ENCODE data around the gene MFN2. TPM values are rescaled to one million over a fixed set of nuclear protein-coding genes. Genes with fewer than 3 reads are reported as not detected.

MFN2 gene
- total and polyA plus RNA-seq, 2 of the 8 experiments (the other 6 are each of a cell fraction or from before 2014, with no cell fraction given) = 34.0 to 62.5 TPM

DNA sequence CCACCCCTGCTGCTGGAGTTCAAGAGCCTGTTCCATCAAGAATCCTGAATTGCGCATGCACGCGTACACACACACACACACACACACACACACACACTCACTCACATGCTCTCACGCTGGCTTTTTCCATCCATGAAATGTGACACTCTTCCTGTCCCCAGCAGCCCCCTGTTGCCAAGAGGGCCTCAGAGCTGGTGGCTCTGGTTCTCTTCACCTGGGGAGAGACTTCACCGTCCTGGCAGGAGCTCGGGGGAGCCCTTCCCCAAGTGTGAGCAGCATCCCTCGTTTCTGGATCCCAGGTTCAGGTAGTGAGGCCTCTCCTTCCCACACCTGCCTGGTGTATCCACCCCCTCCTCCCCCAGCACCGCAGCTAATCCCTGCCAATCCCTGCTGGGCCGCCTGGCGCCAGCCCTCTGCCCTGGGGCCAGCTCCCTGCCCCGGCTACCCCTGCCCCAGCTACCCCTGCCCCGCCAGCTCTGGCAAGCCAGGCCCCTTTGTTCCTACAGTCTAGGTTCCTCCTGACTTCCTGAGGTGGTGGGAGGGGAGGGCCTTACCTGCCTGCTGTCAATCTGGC lies 35.8 kb upstream of the MFN2 start (continued):
- TF ChIP-seq, protein P1, sequence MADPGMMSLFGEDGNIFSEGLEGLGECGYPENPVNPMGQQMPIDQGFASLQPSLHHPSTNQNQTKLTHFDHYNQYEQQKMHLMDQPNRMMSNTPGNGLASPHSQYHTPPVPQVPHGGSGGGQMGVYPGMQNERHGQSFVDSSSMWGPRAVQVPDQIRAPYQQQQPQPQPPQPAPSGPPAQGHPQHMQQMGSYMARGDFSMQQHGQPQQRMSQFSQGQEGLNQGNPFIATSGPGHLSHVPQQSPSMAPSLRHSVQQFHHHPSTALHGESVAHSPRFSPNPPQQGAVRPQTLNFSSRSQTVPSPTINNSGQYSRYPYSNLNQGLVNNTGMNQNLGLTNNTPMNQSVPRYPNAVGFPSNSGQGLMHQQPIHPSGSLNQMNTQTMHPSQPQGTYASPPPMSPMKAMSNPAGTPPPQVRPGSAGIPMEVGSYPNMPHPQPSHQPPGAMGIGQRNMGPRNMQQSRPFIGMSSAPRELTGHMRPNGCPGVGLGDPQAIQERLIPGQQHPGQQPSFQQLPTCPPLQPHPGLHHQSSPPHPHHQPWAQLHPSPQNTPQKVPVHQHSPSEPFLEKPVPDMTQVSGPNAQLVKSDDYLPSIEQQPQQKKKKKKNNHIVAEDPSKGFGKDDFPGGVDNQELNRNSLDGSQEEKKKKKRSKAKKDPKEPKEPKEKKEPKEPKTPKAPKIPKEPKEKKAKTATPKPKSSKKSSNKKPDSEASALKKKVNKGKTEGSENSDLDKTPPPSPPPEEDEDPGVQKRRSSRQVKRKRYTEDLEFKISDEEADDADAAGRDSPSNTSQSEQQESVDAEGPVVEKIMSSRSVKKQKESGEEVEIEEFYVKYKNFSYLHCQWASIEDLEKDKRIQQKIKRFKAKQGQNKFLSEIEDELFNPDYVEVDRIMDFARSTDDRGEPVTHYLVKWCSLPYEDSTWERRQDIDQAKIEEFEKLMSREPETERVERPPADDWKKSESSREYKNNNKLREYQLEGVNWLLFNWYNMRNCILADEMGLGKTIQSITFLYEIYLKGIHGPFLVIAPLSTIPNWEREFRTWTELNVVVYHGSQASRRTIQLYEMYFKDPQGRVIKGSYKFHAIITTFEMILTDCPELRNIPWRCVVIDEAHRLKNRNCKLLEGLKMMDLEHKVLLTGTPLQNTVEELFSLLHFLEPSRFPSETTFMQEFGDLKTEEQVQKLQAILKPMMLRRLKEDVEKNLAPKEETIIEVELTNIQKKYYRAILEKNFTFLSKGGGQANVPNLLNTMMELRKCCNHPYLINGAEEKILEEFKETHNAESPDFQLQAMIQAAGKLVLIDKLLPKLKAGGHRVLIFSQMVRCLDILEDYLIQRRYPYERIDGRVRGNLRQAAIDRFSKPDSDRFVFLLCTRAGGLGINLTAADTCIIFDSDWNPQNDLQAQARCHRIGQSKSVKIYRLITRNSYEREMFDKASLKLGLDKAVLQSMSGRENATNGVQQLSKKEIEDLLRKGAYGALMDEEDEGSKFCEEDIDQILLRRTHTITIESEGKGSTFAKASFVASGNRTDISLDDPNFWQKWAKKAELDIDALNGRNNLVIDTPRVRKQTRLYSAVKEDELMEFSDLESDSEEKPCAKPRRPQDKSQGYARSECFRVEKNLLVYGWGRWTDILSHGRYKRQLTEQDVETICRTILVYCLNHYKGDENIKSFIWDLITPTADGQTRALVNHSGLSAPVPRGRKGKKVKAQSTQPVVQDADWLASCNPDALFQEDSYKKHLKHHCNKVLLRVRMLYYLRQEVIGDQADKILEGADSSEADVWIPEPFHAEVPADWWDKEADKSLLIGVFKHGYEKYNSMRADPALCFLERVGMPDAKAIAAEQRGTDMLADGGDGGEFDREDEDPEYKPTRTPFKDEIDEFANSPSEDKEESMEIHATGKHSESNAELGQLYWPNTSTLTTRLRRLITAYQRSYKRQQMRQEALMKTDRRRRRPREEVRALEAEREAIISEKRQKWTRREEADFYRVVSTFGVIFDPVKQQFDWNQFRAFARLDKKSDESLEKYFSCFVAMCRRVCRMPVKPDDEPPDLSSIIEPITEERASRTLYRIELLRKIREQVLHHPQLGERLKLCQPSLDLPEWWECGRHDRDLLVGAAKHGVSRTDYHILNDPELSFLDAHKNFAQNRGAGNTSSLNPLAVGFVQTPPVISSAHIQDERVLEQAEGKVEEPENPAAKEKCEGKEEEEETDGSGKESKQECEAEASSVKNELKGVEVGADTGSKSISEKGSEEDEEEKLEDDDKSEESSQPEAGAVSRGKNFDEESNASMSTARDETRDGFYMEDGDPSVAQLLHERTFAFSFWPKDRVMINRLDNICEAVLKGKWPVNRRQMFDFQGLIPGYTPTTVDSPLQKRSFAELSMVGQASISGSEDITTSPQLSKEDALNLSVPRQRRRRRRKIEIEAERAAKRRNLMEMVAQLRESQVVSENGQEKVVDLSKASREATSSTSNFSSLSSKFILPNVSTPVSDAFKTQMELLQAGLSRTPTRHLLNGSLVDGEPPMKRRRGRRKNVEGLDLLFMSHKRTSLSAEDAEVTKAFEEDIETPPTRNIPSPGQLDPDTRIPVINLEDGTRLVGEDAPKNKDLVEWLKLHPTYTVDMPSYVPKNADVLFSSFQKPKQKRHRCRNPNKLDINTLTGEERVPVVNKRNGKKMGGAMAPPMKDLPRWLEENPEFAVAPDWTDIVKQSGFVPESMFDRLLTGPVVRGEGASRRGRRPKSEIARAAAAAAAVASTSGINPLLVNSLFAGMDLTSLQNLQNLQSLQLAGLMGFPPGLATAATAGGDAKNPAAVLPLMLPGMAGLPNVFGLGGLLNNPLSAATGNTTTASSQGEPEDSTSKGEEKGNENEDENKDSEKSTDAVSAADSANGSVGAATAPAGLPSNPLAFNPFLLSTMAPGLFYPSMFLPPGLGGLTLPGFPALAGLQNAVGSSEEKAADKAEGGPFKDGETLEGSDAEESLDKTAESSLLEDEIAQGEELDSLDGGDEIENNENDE (IDR thresholded peaks at IDR 0.05; ENCODE audit: insufficient replicate concordance, low read length) = no peak
- TF ChIP-seq TAF1 (IDR thresholded peaks at IDR 0.05; ENCODE audit: low read depth, low read length) (no peak), SAP30 (IDR thresholded peaks at IDR 0.05; ENCODE audit: insufficient read depth, insufficient replicate concordance, low read length) (no peak), SIRT6 (IDR thresholded peaks at IDR 0.05; ENCODE audit: low read length) (no peak), SP4 (IDR thresholded peaks at IDR 0.05; ENCODE audit: low read length) (no peak), POLR2A (IDR thresholded peaks at IDR 0.05; ENCODE audit: control extremely low read depth in 1 of 2, low read depth in 2 of 2, low read length in 2 of 2) (no peak), EP300 (IDR thresholded peaks at IDR 0.05; ENCODE audit: borderline replicate concordance in 1 of 2, low read depth in 2 of 2, low read length in 2 of 2) (no peak), SIX5 (IDR thresholded peaks at IDR 0.05; ENCODE audit: low read depth, low read length) (no peak), YY1 (IDR thresholded peaks at IDR 0.05; ENCODE audit: low read depth, low read length) (no peak)
- TF ChIP-seq, protein P2, sequence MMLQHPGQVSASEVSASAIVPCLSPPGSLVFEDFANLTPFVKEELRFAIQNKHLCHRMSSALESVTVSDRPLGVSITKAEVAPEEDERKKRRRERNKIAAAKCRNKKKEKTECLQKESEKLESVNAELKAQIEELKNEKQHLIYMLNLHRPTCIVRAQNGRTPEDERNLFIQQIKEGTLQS (IDR thresholded peaks at IDR 0.05; ENCODE audit: insufficient read depth, low read depth, low read length) = no peak

All from H1 (cell line).